Upper lobe of left lung (tissue), 4 donors: ENCODE measurements around the gene IL1RAPL2.

Experiments
- CTCF ChIP-seq, 6 experiments: fragments of 450-650 bp in 4 of 6; fragments of 200-600 bp in 2 of 6; sonication (generic) in 2 of 6; IDR thresholded peaks; one replicate each; pipeline ENCODE4 v1.5.1; 2016 to 2019; ENCODE audit warnings: antibody characterized with exemption in 6 of 6
- EP300 ChIP-seq, 4 donors: sonication (generic); formaldehyde crosslinking; IDR thresholded peaks; one replicate each; pipeline ENCODE4 v1.5.1; 2017; ENCODE audit warnings: antibody characterized with exemption in 4 of 4, control low read depth in 2 of 4
- POLR2A ChIP-seq, 4 donors: fragments of 450-650 bp; IDR thresholded peaks; one replicate each; pipeline ENCODE4 v1.5.1; 2016 to 2017; ENCODE audit warnings: antibody characterized with exemption in 4 of 4, mild to moderate bottlenecking in 2 of 4
- POLR2AphosphoS5 ChIP-seq, 2 donors: sonication (generic); formaldehyde crosslinking; IDR thresholded peaks; one replicate each; pipeline ENCODE4 v1.5.1; 2017; ENCODE audit warnings: antibody characterized with exemption in 2 of 2

DNA sequence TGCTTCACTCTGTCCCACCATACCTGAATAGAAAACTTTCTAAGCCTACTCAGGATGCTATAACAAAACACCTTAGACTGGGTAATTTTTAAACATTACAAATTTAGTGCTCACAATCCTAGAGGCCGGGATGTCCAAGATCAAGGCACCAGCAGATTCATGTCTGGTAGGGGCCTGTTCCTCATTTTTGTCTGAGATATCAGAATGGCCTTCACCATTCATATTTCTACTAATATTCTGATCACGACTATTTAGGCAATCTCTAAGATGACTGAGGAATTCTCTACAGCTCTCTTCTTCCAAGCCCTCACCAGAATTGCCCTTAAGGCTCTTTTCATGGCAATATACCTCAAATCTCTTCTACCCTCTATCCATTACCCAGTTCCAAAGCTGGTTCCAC, 1178.9 kb downstream of the IL1RAPL2 start:
- no peak for TF ChIP-seq CTCF (IDR thresholded peaks at IDR 0.05)
- no peak for TF ChIP-seq POLR2AphosphoS5 (IDR thresholded peaks at IDR 0.05)
- TF ChIP-seq POLR2A (IDR thresholded peaks at IDR 0.05), result no peak
- no peak for TF ChIP-seq EP300 (IDR thresholded peaks at IDR 0.05)
